HCT116 (cell line): ENCODE data around the gene NINJ1. TPM values are rescaled to one million over a fixed set of nuclear protein-coding genes. Genes with fewer than 3 reads are reported as not detected.

ENCODE experiments used
- ATAC-seq: fragments of 200-7000 bp; cut with Tn5 transposase; 2 replicates; pipeline ENCODE4 v1.9.1; 2020; ENCODE audit warnings: mild to moderate bottlenecking, moderate library complexity
- BruUV-seq: library from RNA; stranded (reverse); fragments of 400-500 nt; replicated peaks from 2 replicates; lab custom pipeline; 2021; lab: Mats Ljungman, UMichigan
- CTCF ChIA-PET: fragments of 300-600 bp; sonication (Branson Sonifier 250); formaldehyde crosslinking; loops from one replicate; lab custom pipeline; 2021; ENCODE audit warnings: antibody characterized with exemption; lab: Charles Lee
- POLR2A ChIA-PET: fragments of 300-600, 350-600 bp; sonication (Branson Sonifier 250); formaldehyde crosslinking; loops from one replicate; lab custom pipeline; 2021; ENCODE audit warnings: antibody characterized with exemption; lab: Charles Lee
- RAD21 ChIA-PET, 2 experiments: fragments of 300-600 bp; sonication (Branson Sonifier 250); formaldehyde crosslinking; loops; one replicate each; lab custom pipeline; 2023; ENCODE audit warnings: low total read pairs in 2 of 2; ENCODE audit not compliant: uncharacterized antibody in 2 of 2, unreplicated experiment in 2 of 2, low non-redundant PET in 1 of 2; lab: Charles Lee
- DNase-seq: peaks from one replicate; pipeline ENCODE4 v3.0.0-alpha.2; 2010; ENCODE audit warnings: low read depth, low spot score
- H2AFZ ChIP-seq: fragments of 200-600 bp; shearing (Covaris generic), sonication (generic); 2 replicates; pipeline ENCODE4 v1.6.1; 2017; ENCODE audit warnings: low read depth, mixed run types, mixed read lengths, antibody characterized with exemption, low read length; ENCODE audit not compliant: poor library complexity, severe bottlenecking
- H3K27ac ChIP-seq: 2 replicates; pipeline ENCODE4 v1.5.1; 2012; ENCODE audit warnings: low read depth, low read length
- H3K27me3 ChIP-seq: fragments of 200-600 bp; sonication (generic); 2 replicates; pipeline ENCODE4 v1.6.1; 2016; ENCODE audit warnings: mixed run types, low read length, mixed read lengths; ENCODE audit not compliant: insufficient read depth
- H3K36me3 ChIP-seq, 2 experiments: fragments of 200-500 bp in 1 of 2; fragments of 200-600 bp in 1 of 2; sonication (Bioruptor generic) in 1 of 2; sonication (generic) in 1 of 2; 2 replicates each; pipeline versions ENCODE4 v1.5.1 to v1.6.1; 2014 to 2016; ENCODE audit warnings: low read length in 2 of 2, inconsistent platforms in 1 of 2, mixed read lengths in 1 of 2, mixed run types in 1 of 2; ENCODE audit not compliant: insufficient read depth in 2 of 2, control insufficient read depth in 1 of 2
- H3K4me1 ChIP-seq, 2 experiments: fragments of 200-600 bp in 1 of 2; sonication (generic) in 1 of 2; 2 replicates each; pipeline versions ENCODE4 v1.5.1 to v1.6.1; 2012 to 2017; ENCODE audit warnings: low read length in 2 of 2, inconsistent platforms in 1 of 2, mild to moderate bottlenecking in 1 of 2, mixed read lengths in 1 of 2, mixed run types in 1 of 2, moderate library complexity in 1 of 2; ENCODE audit not compliant: insufficient read depth in 2 of 2, control insufficient read depth in 1 of 2
- H3K4me2 ChIP-seq: fragments of 200-600 bp; sonication (generic); 2 replicates; pipeline ENCODE4 v1.6.1; 2017; ENCODE audit warnings: mixed run types, low read length, mixed read lengths
- H3K4me3 ChIP-seq, 2 experiments: fragments of 200-600 bp in 1 of 2; sonication (generic) in 1 of 2; replicated peaks in 1 of 2; 2 replicates each; pipeline ENCODE4 v1.5.1; 2011 to 2016; ENCODE audit warnings: low read length in 2 of 2, control low read depth in 1 of 2, low read depth in 1 of 2, mild to moderate bottlenecking in 1 of 2, mixed read lengths in 1 of 2, mixed run types in 1 of 2
- H3K79me2 ChIP-seq: fragments of 200-600 bp; sonication (generic); 2 replicates; pipeline ENCODE4 v1.6.1; 2017; ENCODE audit warnings: mild to moderate bottlenecking, mixed run types, low read length, moderate library complexity, mixed read lengths; ENCODE audit not compliant: insufficient read depth
- H3K9ac ChIP-seq: fragments of 200-600 bp; sonication (generic); 2 replicates; pipeline ENCODE4 v1.6.1; 2016; ENCODE audit warnings: low read length, mixed read lengths
- H3K9me2 ChIP-seq: fragments of 200-600 bp; sonication (generic), shearing (Covaris generic); 2 replicates; pipeline ENCODE4 v1.6.1; 2017; ENCODE audit warnings: mixed run types, mild to moderate bottlenecking, moderate library complexity; ENCODE audit not compliant: insufficient read depth
- H3K9me3 ChIP-seq, 2 experiments: fragments of 200-500 bp in 1 of 2; fragments of 200-600 bp in 1 of 2; sonication (Bioruptor generic) in 1 of 2; sonication (generic) in 1 of 2; 2 replicates each; pipeline ENCODE4 v1.6.1; 2014 to 2017; ENCODE audit warnings: low read length in 2 of 2, mixed read lengths in 2 of 2, inconsistent platforms in 1 of 2, low read depth in 1 of 2, mild to moderate bottlenecking in 1 of 2, mixed run types in 1 of 2, moderate library complexity in 1 of 2; ENCODE audit not compliant: control insufficient read depth in 1 of 2, insufficient read depth in 1 of 2
- H4K20me1 ChIP-seq: fragments of 200-600 bp; sonication (generic), shearing (Covaris generic); 2 replicates; pipeline ENCODE4 v1.6.1; 2017; ENCODE audit warnings: mixed run types, mild to moderate bottlenecking, moderate library complexity; ENCODE audit not compliant: insufficient read depth
- ATF3 ChIP-seq: IDR thresholded peaks from 2 replicates; pipeline ENCODE4 v1.6.1; 2012
- CEBPB ChIP-seq: IDR thresholded peaks from 2 replicates; pipeline ENCODE4 v1.6.1; 2012; ENCODE audit warnings: low read depth
- EGR1 ChIP-seq: IDR thresholded peaks from 2 replicates; pipeline ENCODE4 v1.6.1; 2012; ENCODE audit warnings: low read depth
- ELF1 ChIP-seq: IDR thresholded peaks from 2 replicates; pipeline ENCODE4 v1.6.1; 2012; ENCODE audit warnings: low read depth, borderline replicate concordance
- EZH2 ChIP-seq: fragments of 200-600 bp; sonication (generic); IDR thresholded peaks from 2 replicates; pipeline ENCODE4 v1.6.1; 2017; ENCODE audit warnings: antibody characterized with exemption, mixed run types
- EZH2phosphoT487 ChIP-seq: fragments of 200-600 bp; IDR thresholded peaks from 2 replicates; pipeline ENCODE4 v1.6.1; 2018; ENCODE audit warnings: antibody characterized with exemption, borderline replicate concordance
- FOSL1 ChIP-seq: IDR thresholded peaks from 2 replicates; pipeline ENCODE4 v1.6.1; 2012; ENCODE audit warnings: low read depth
- JUND ChIP-seq: IDR thresholded peaks from 2 replicates; pipeline ENCODE4 v1.6.1; 2012
- POLR2AphosphoS5 ChIP-seq: IDR thresholded peaks from 2 replicates; pipeline ENCODE4 v1.6.1; 2011; ENCODE audit warnings: mild to moderate bottlenecking, low read depth, low read length, moderate library complexity
- RAD21 ChIP-seq: IDR thresholded peaks from 2 replicates; pipeline ENCODE4 v1.6.1; 2012; ENCODE audit warnings: low read depth, mild to moderate bottlenecking
- REST ChIP-seq: IDR thresholded peaks from 2 replicates; pipeline ENCODE4 v1.6.1; 2012; ENCODE audit warnings: low read depth
- SIN3A ChIP-seq: IDR thresholded peaks from 2 replicates; pipeline ENCODE4 v1.6.1; 2012; ENCODE audit warnings: low read depth
- SP1 ChIP-seq: IDR thresholded peaks from 2 replicates; pipeline ENCODE4 v1.6.1; 2012; ENCODE audit warnings: low read depth
- SRF ChIP-seq: IDR thresholded peaks from 2 replicates; pipeline ENCODE4 v1.6.1; 2012; ENCODE audit warnings: low read depth
- TCF7L2 ChIP-seq: IDR thresholded peaks from 2 replicates; pipeline ENCODE4 v1.7.0; 2011; ENCODE audit warnings: borderline replicate concordance, inconsistent platforms; ENCODE audit not compliant: insufficient read depth, insufficient read length; ENCODE audit errors: extremely low read depth
- intact Hi-C: fragments of 100-400 bp; cut with micrococcal nuclease; formaldehyde crosslinking; loops from 2 replicates; pipeline ENCODE4 v1.10.0; 2022
- total RNA-seq: library from RNA; stranded (reverse); gene quantifications from one replicate; pipeline ENCODE4 v1.2.1, GENCODE V29; 2021; ENCODE audit not compliant: unreplicated experiment

The NINJ1 gene
- total RNA-seq, 1 experiment from 2014 or later = 34.4 TPM

- H3K4me2 ChIP-seq = no peak overlapping the region
- no peaks in the 10 kb centered on the region for H3K9me2 ChIP-seq
- H3K27ac ChIP-seq = no peak overlapping the region
- ChIA-PET CTCF (interaction anchor here (0.8 kb wide), 1 partner anchor 16 kb away, joined by 3 read pairs; no protein-coding TSS in a partner anchor), POLR2A (no interaction called here), RAD21 (no interaction called here)
- ATAC-seq (no peak), DNase-seq (no peak)
- no TSS peak for BruUV-seq
- H2AFZ ChIP-seq = no peak overlapping the region
- no peaks in the 10 kb centered on the region for H4K20me1 ChIP-seq
- H3K4me1 ChIP-seq = peaks cover 5 to 16% of the 10 kb centered on the region in 2 experiments; a peak in 3 of 4 replicates
- intact Hi-C loops = no loop called here
- peaks cover 3% of the 10 kb centered on the region; the same call in 1 of the 2 replicates for H3K79me2 ChIP-seq
- H3K9me3 ChIP-seq = no peaks in the 10 kb centered on the region
- TF ChIP-seq REST (no peak), SP1 (no peak), FOSL1 (no peak)
- H3K27me3 ChIP-seq = no peaks in the 10 kb centered on the region
- no peak overlapping the region for H3K9ac ChIP-seq
- H3K36me3 ChIP-seq = no peaks in the 10 kb centered on the region
- no peak overlapping the region for H3K4me3 ChIP-seq
Observed at GRCh38 chr9:93138171-93138764, 4.2 kb upstream of the NINJ1 start.

GRCh38 chr9:93137362-93137761 is 3.3 kb upstream of the NINJ1 start:
- no TSS peak for BruUV-seq
- H4K20me1 ChIP-seq = no peaks in the 10 kb centered on the region
- H3K27me3 ChIP-seq = no peaks in the 10 kb centered on the region
- ATAC-seq (no peak), DNase-seq (no peak)
- H3K4me2 ChIP-seq = no peak overlapping the region
- no peak overlapping the region for H3K27ac ChIP-seq
- H2AFZ ChIP-seq = no peak overlapping the region
- no peak overlapping the region for H3K4me3 ChIP-seq
- ChIA-PET CTCF (no interaction called here), RAD21 (no interaction called here), POLR2A (no interaction called here)
- no peak overlapping the region for H3K9ac ChIP-seq
- TF ChIP-seq CEBPB = no peak
- no peak for TF ChIP-seq EZH2
- no peak for TF ChIP-seq EGR1
- no peak for TF ChIP-seq JUND
- TF ChIP-seq POLR2AphosphoS5 = no peak
- no peak for TF ChIP-seq TCF7L2
- TF ChIP-seq SIN3A = no peak
- no peak for TF ChIP-seq RAD21
- TF ChIP-seq SRF = no peak
- no peak for TF ChIP-seq ELF1
- no peak for TF ChIP-seq ATF3
- TF ChIP-seq EZH2phosphoT487 = no peak
- TF ChIP-seq SP1 = no peak
- H3K9me3 ChIP-seq = no peaks in the 10 kb centered on the region
- peaks cover 13 to 25% of the 10 kb centered on the region in 2 experiments for H3K4me1 ChIP-seq
- no peaks in the 10 kb centered on the region for H3K9me2 ChIP-seq
- H3K79me2 ChIP-seq = peaks cover 12% of the 10 kb centered on the region; the same call in 1 of the 2 replicates
- intact Hi-C loops = no loop called here
- H3K36me3 ChIP-seq = no peaks in the 10 kb centered on the region
